NB4 (cell line): ENCODE data around the gene NCOA3.

Source experiments
- MYC ChIP-seq: IDR thresholded peaks from 2 replicates; pipeline ENCODE4 v1.6.1; 2011; ENCODE audit warnings: low read depth, low read length
- POLR2A ChIP-seq: IDR thresholded peaks from 2 replicates; pipeline ENCODE4 v1.6.1; 2011; ENCODE audit warnings: mild to moderate bottlenecking; ENCODE audit not compliant: insufficient read length; ENCODE audit errors: extremely low read depth
- TF ChIP-seq, protein P1 (sequence below): IDR thresholded peaks from one replicate; pipeline ENCODE4 v1.5.1; 2012; ENCODE audit warnings: low read depth, low read length
- TF ChIP-seq, protein P2 (sequence below): IDR thresholded peaks from 2 replicates; pipeline ENCODE4 v1.6.1; 2011; ENCODE audit warnings: low read depth, low read length

DNA sequence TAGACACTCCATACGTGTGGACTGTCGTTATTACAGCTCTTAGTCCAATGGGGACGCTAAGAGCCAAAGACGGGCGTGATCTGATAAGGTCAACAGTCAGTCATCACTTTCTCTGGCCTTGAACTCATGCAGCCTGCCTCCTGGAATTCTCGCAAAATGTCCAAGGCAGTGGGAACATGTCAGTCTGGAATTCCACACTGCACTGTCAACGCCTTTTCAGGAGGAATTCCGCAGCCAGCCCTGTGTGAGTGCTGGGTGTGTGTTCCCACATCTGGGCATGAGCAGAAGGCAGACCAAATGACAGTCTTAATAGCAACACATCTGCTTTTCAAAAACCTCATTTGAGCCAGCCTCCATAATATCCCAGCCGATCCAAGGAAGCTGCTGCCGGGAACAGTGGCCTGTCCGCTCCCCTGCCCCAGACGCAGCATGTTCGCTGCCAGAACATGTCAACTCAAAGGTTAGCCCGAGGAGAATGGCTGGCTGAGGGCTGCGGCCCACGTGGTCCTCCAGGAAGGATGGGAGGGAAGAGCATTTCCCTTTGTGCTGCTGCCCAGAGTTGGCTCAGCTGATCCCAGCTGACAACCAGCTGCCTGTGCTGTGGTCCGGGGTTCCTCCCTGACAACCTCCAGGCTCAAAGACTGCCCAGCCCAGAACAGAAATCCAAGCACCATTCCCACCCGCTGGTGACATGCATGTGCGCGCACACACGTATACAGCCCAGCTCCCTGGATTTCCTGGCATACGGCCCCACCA is 180.5 kb downstream of the NCOA3 start:
- TF ChIP-seq, protein P1, sequence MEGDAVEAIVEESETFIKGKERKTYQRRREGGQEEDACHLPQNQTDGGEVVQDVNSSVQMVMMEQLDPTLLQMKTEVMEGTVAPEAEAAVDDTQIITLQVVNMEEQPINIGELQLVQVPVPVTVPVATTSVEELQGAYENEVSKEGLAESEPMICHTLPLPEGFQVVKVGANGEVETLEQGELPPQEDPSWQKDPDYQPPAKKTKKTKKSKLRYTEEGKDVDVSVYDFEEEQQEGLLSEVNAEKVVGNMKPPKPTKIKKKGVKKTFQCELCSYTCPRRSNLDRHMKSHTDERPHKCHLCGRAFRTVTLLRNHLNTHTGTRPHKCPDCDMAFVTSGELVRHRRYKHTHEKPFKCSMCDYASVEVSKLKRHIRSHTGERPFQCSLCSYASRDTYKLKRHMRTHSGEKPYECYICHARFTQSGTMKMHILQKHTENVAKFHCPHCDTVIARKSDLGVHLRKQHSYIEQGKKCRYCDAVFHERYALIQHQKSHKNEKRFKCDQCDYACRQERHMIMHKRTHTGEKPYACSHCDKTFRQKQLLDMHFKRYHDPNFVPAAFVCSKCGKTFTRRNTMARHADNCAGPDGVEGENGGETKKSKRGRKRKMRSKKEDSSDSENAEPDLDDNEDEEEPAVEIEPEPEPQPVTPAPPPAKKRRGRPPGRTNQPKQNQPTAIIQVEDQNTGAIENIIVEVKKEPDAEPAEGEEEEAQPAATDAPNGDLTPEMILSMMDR: no peak
- TF ChIP-seq POLR2A: no peak
- TF ChIP-seq MYC: no peak
- TF ChIP-seq, protein P2, sequence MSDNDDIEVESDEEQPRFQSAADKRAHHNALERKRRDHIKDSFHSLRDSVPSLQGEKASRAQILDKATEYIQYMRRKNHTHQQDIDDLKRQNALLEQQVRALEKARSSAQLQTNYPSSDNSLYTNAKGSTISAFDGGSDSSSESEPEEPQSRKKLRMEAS: no peak
